ENCODE measurements around the gene PILRB. TPM values are rescaled to one million over a fixed set of nuclear protein-coding genes. Genes with fewer than 3 reads are reported as not detected.

Gene PILRB
- total and polyA plus RNA-seq, 7 experiments from 2014 or later: 1.1 to 137 (median 107) TPM

Other genes with a start within 250 kb of the PILRB start
- 10 to 100 TPM; 39.5 to 68.1 (median 55.0) TPM for gene TAF6, start 238.8 kb upstream of the PILRB start, total RNA-seq
- gene TAF6, start 238.8 kb upstream of the PILRB start, polyA plus RNA-seq: 10 to 100 TPM; 30.8 to 45.0 TPM
- gene CNPY4, start 238.5 kb upstream of the PILRB start, total RNA-seq: 10 to 100 TPM; 22.1 to 68.2 (median 40.3) TPM
- 10 to 100 TPM; 21.5 to 22.3 TPM for gene CNPY4, start 238.5 kb upstream of the PILRB start, polyA plus RNA-seq
- 1 to 10 TPM; 4.5 to 6.3 (median 5.8) TPM for gene MBLAC1, start 231.2 kb upstream of the PILRB start, total RNA-seq
- gene MBLAC1, start 231.2 kb upstream of the PILRB start, polyA plus RNA-seq: 1 to 10 TPM; 1.5 to 2.3 TPM
- 100 to 1,000 TPM; 132 to 200 (median 173) TPM for gene LAMTOR4, start 209.2 kb upstream of the PILRB start, total RNA-seq
- 100 to 1,000 TPM; 550 to 555 TPM for gene LAMTOR4, start 209.2 kb upstream of the PILRB start, polyA plus RNA-seq
- 100 to 1,000 TPM in 1 of 5 experiments, 10 to 100 TPM in 4; 51.8 to 102 (median 70.2) TPM for gene TRAPPC14, start 199.4 kb upstream of the PILRB start, total RNA-seq
- gene TRAPPC14, start 199.4 kb upstream of the PILRB start, polyA plus RNA-seq: 1 to 10 TPM; 3.2 to 5.9 TPM
- gene GAL3ST4, start 189.5 kb upstream of the PILRB start, total RNA-seq: 10 to 100 TPM in 4 of 5 experiments, 1 to 10 TPM in 1; 4.7 to 26.8 (median 16.7) TPM
- gene GAL3ST4, start 189.5 kb upstream of the PILRB start, polyA plus RNA-seq: 10 to 100 TPM in 1 of 2 donors, 1 to 10 TPM in 1; 7.4 to 10.8 TPM
- 10 to 100 TPM in 4 of 5 experiments, 1 to 10 TPM in 1; 8.1 to 30.6 (median 18.2) TPM for gene GPC2, start 180.7 kb upstream of the PILRB start, total RNA-seq
- gene GPC2, start 180.7 kb upstream of the PILRB start, polyA plus RNA-seq: under 1 TPM; 0.64 to 0.87 TPM
- gene STAG3, start 180.2 kb upstream of the PILRB start, total RNA-seq: 10 to 100 TPM in 1 of 5 experiments, 1 to 10 TPM in 4; 5.5 to 24.6 (median 9.5) TPM
- gene STAG3, start 180.2 kb upstream of the PILRB start, polyA plus RNA-seq: 1 to 10 TPM; 2.4 to 6.5 TPM
- gene PVRIG, start 138.2 kb upstream of the PILRB start, total RNA-seq: 10 to 100 TPM; 32.1 to 88.7 (median 66.2) TPM
- gene PVRIG, start 138.2 kb upstream of the PILRB start, polyA plus RNA-seq: 10 to 100 TPM; 69.5 to 81.0 TPM
- not detected for gene SPDYE3, start 50.4 kb upstream of the PILRB start, total RNA-seq
- gene SPDYE3, start 50.4 kb upstream of the PILRB start, polyA plus RNA-seq: 1 to 10 TPM; 8.5 to 8.7 TPM
- 100 to 1,000 TPM in 1 of 5 experiments, 10 to 100 TPM in 4; 13.0 to 118 (median 14.3) TPM for gene PILRA, start 15.4 kb downstream of the PILRB start, total RNA-seq
- gene PILRA, start 15.4 kb downstream of the PILRB start, polyA plus RNA-seq: 1 to 10 TPM in 1 of 2 donors, under 1 TPM in 1; 0.40 to 1.1 TPM
- gene ZCWPW1, start 70.6 kb downstream of the PILRB start, total RNA-seq: 10 to 100 TPM in 3 of 5 experiments, 1 to 10 TPM in 2; 4.1 to 18.6 (median 10.3) TPM
- gene ZCWPW1, start 70.6 kb downstream of the PILRB start, polyA plus RNA-seq: 1 to 10 TPM; 5.6 to 5.9 TPM
- gene MEPCE, start 71.7 kb downstream of the PILRB start, total RNA-seq: 10 to 100 TPM; 47.9 to 68.2 (median 65.1) TPM
- gene MEPCE, start 71.7 kb downstream of the PILRB start, polyA plus RNA-seq: 10 to 100 TPM; 12.2 to 20.5 TPM
- gene PPP1R35, start 78.4 kb downstream of the PILRB start, total RNA-seq: 10 to 100 TPM; 33.5 to 80.0 (median 65.7) TPM
- 10 to 100 TPM; 25.1 to 52.7 TPM for gene PPP1R35, start 78.4 kb downstream of the PILRB start, polyA plus RNA-seq
- gene SPACDR, start 106.1 kb downstream of the PILRB start, total RNA-seq: 1 to 10 TPM; 1.6 to 7.8 (median 2.2) TPM
- gene SPACDR, start 106.1 kb downstream of the PILRB start, polyA plus RNA-seq: under 1 TPM in 1 of 2 donors, not detected in 1; 0.85 TPM
- 100 to 1,000 TPM in 4 of 5 experiments, 10 to 100 TPM in 1; 75.6 to 124 (median 115) TPM for gene TSC22D4, start 121.1 kb downstream of the PILRB start, total RNA-seq
- gene TSC22D4, start 121.1 kb downstream of the PILRB start, polyA plus RNA-seq: 10 to 100 TPM; 23.7 to 30.1 TPM
- under 1 TPM; 0.11 to 0.64 (median 0.44) TPM for gene NYAP1, start 125.8 kb downstream of the PILRB start, total RNA-seq
- not detected for gene NYAP1, start 125.8 kb downstream of the PILRB start, polyA plus RNA-seq
- gene AGFG2, start 181.1 kb downstream of the PILRB start, total RNA-seq: 10 to 100 TPM; 15.8 to 42.4 (median 23.3) TPM
- 1 to 10 TPM; 5.7 to 9.8 TPM for gene AGFG2, start 181.1 kb downstream of the PILRB start, polyA plus RNA-seq
- gene SAP25, start 215.8 kb downstream of the PILRB start, total RNA-seq: 100 to 1,000 TPM in 2 of 5 experiments, 10 to 100 TPM in 3; 29.1 to 174 (median 71.3) TPM
- under 1 TPM in 1 of 2 donors, not detected in 1; 0.48 TPM for gene SAP25, start 215.8 kb downstream of the PILRB start, polyA plus RNA-seq
- 100 to 1,000 TPM; 199 to 504 (median 407) TPM for gene LRCH4, start 228.0 kb downstream of the PILRB start, total RNA-seq
- 100 to 1,000 TPM; 143 to 199 TPM for gene LRCH4, start 228.0 kb downstream of the PILRB start, polyA plus RNA-seq
- gene FBXO24, start 228.2 kb downstream of the PILRB start, total RNA-seq: 1 to 10 TPM in 4 of 5 experiments, under 1 TPM in 1; 0.75 to 3.1 (median 1.7) TPM
- 1 to 10 TPM; 2.0 TPM for gene FBXO24, start 228.2 kb downstream of the PILRB start, polyA plus RNA-seq
- gene PCOLCE, start 244.2 kb downstream of the PILRB start, total RNA-seq: 10 to 100 TPM in 1 of 5 experiments, 1 to 10 TPM in 4; 9.1 to 11.7 (median 9.5) TPM
- gene PCOLCE, start 244.2 kb downstream of the PILRB start, polyA plus RNA-seq: under 1 TPM in 1 of 2 donors, not detected in 1; 0.64 TPM

Measured in naive thymus-derived CD4-positive, alpha-beta T cell (primary cell).